NCI-H2081 (cell line): ENCODE measurements around the gene ZMIZ1.

Source experiments
- DNase-seq, 2 experiments: peaks; one replicate each; lab custom pipeline; 2025; lab: John Stamatoyannopoulos, UW

Gene ZMIZ1

GRCh38 chr10:79116801-79117723, 48.3 kb downstream of the ZMIZ1 start:
- DNase-seq: no peak

- no peak for DNase-seq
Measured at GRCh38 chr10:79118286-79119202, 49.8 kb downstream of the ZMIZ1 start.

GRCh38 chr10:79119306-79119705, 50.5 kb downstream of the ZMIZ1 start:
- DNase-seq: no peak

- DNase-seq: no peak
Measured at GRCh38 chr10:79123547-79123963, 54.8 kb downstream of the ZMIZ1 start.

- no peak for DNase-seq
Measured at GRCh38 chr10:79124066-79124465, 55.3 kb downstream of the ZMIZ1 start.

- DNase-seq: no peak
Measured at GRCh38 chr10:79125092-79125491, 56.3 kb downstream of the ZMIZ1 start.

GRCh38 chr10:79126351-79127080, 57.8 kb downstream of the ZMIZ1 start:
- no peak for DNase-seq

- DNase-seq: peak in 1 of 2 experiments; percentile 32
Measured at GRCh38 chr10:79127151-79127961, 58.6 kb downstream of the ZMIZ1 start.

GRCh38 chr10:79128241-79128922, 59.6 kb downstream of the ZMIZ1 start:
- DNase-seq: no peak

- DNase-seq: no peak
Measured at GRCh38 chr10:79128923-79129305, 60.1 kb downstream of the ZMIZ1 start.

- DNase-seq: no peak
Measured at GRCh38 chr10:79129361-79129997, 60.7 kb downstream of the ZMIZ1 start.

GRCh38 chr10:79130255-79130654, 61.5 kb downstream of the ZMIZ1 start:
- DNase-seq: no peak

- DNase-seq: no peak
Measured at GRCh38 chr10:79130846-79131245, 62.1 kb downstream of the ZMIZ1 start.

- no peak for DNase-seq
Measured at GRCh38 chr10:79131836-79132631, 63.3 kb downstream of the ZMIZ1 start.

GRCh38 chr10:79132681-79133381, 64.1 kb downstream of the ZMIZ1 start:
- DNase-seq: no peak

- no peak for DNase-seq
Measured at GRCh38 chr10:79133416-79133815, 64.7 kb downstream of the ZMIZ1 start.

GRCh38 chr10:79135790-79136189, 67.0 kb downstream of the ZMIZ1 start:
- DNase-seq: no peak

GRCh38 chr10:79136236-79137005, 67.7 kb downstream of the ZMIZ1 start:
- DNase-seq: no peak
